K562 (cell line): ENCODE results near the gene VGLL4. TPM values are rescaled to one million over a fixed set of nuclear protein-coding genes. Genes with fewer than 3 reads are reported as not detected.

Source experiments
- ATAC-seq: fragments of 200-7000 bp; cut with Tn5 transposase; 3 replicates; pipeline ENCODE4 v1.9.1; 2020; ENCODE audit warnings: moderate library complexity
- BruUV-seq: library from RNA; stranded (reverse); fragments of 400-500 nt; replicated peaks from 2 replicates; lab custom pipeline; 2021; lab: Mats Ljungman, UMichigan
- CTCF ChIA-PET: fragments of 300-600 bp; formaldehyde crosslinking; extraction: SDS; loops from one replicate; lab custom pipeline; 2021; ENCODE audit warnings: low intra/inter-chr PET ratio; lab: Yijun Ruan, JAX
- POLR2A ChIA-PET: fragments of 300-600, 350-650 bp; sonication (Branson Sonifier 250); formaldehyde crosslinking; extraction: SDS; loops from one replicate; lab custom pipeline; 2021; ENCODE audit warnings: antibody characterized with exemption, inconsistent platforms; lab: Yijun Ruan, JAX
- DNase-seq, 4 experiments: peaks; one replicate each; pipeline versions ENCODE4 v3.0.0 to v3.0.0-alpha.2; 2011 to 2018; ENCODE audit warnings: low spot score in 3 of 4, mixed read lengths in 3 of 4; ENCODE audit errors: extremely low read depth in 1 of 4
- FAIRE-seq: peaks from 2 replicates; lab custom pipeline; 2011; peaks lifted over from hg19 to GRCh38; lab: Jason Lieb, UNC
- H2AFZ ChIP-seq: 2 replicates; pipeline ENCODE4 v1.6.0; 2011; ENCODE audit warnings: low read depth, low read length, control low read depth, inconsistent platforms
- H3K27ac ChIP-seq: fragments of 200-600 bp; 3 replicates; pipeline ENCODE4 v1.8.0; 2011; ENCODE audit warnings: low read depth, mild to moderate bottlenecking, control low read depth, inconsistent platforms, low read length, moderate library complexity, mixed read lengths; ENCODE audit errors: extremely low read depth
- H3K27me3 ChIP-seq, 2 experiments: fragments of 300-600 bp in 1 of 2; 2 replicates in 1 of 2; 3 replicates in 1 of 2; pipeline versions ENCODE4 v1.6.0 to v1.8.0; 2011; ENCODE audit warnings: inconsistent platforms in 2 of 2, low read length in 2 of 2, mild to moderate bottlenecking in 1 of 2, mixed read lengths in 1 of 2, moderate library complexity in 1 of 2; ENCODE audit not compliant: control insufficient read depth in 2 of 2, insufficient read depth in 2 of 2
- H3K36me3 ChIP-seq: fragments of 300-600 bp; 3 replicates; pipeline ENCODE4 v1.8.0; 2011; ENCODE audit warnings: mild to moderate bottlenecking, low read length, inconsistent platforms; ENCODE audit not compliant: control insufficient read depth, insufficient read depth
- H3K4me1 ChIP-seq, 2 experiments: fragments of 200-600 bp in 1 of 2; replicated peaks in 1 of 2; 2 replicates in 1 of 2; 3 replicates in 1 of 2; pipeline versions ENCODE4 v1.5.1 to v1.8.0; 2011; ENCODE audit warnings: inconsistent platforms in 2 of 2, low read length in 2 of 2, mild to moderate bottlenecking in 1 of 2, mixed read lengths in 1 of 2, moderate library complexity in 1 of 2; ENCODE audit not compliant: control insufficient read depth in 2 of 2, insufficient read depth in 2 of 2
- H3K4me2 ChIP-seq: 2 replicates; pipeline ENCODE4 v1.6.1; 2011; ENCODE audit warnings: low read length, control low read depth, inconsistent platforms, mixed read lengths; ENCODE audit not compliant: insufficient read depth
- H3K4me3 ChIP-seq: fragments of 200-600 bp; sonication (generic), shearing (Covaris generic); 2 replicates; pipeline ENCODE4 v1.5.1; 2016; ENCODE audit warnings: control low read depth, inconsistent platforms
- H3K79me2 ChIP-seq: fragments of 200-600 bp; 3 replicates; pipeline ENCODE4 v1.8.0; 2011; ENCODE audit warnings: low read length, inconsistent platforms; ENCODE audit not compliant: control insufficient read depth, insufficient read depth
- H3K9ac ChIP-seq, 2 experiments: 2 replicates each; pipeline versions ENCODE4 v1.6.0 to v1.6.1; 2011; ENCODE audit warnings: low read depth in 2 of 2, low read length in 2 of 2, control low read depth in 1 of 2, inconsistent platforms in 1 of 2, mild to moderate bottlenecking in 1 of 2, mixed read lengths in 1 of 2; ENCODE audit not compliant: insufficient read depth in 1 of 2
- H3K9me1 ChIP-seq: one replicate; pipeline ENCODE4 v1.6.0; 2011; ENCODE audit warnings: inconsistent platforms, mild to moderate bottlenecking, low read length, moderate library complexity; ENCODE audit not compliant: control insufficient read depth, insufficient read depth
- H3K9me3 ChIP-seq: replicated peaks from 2 replicates; pipeline ENCODE4 v1.5.1; 2011; ENCODE audit warnings: low read depth, low read length, inconsistent platforms; ENCODE audit not compliant: control insufficient read depth, insufficient read depth
- H4K20me1 ChIP-seq: replicated peaks from 2 replicates; pipeline ENCODE4 v1.6.1; 2011; ENCODE audit warnings: low read length, inconsistent platforms, mixed read lengths; ENCODE audit not compliant: control insufficient read depth, insufficient read depth
- CAMTA2 ChIP-seq: fragments of 250-450 bp; sonication (Bioruptor Pico); conservative IDR thresholded peaks from 2 replicates; pipeline ENCODE4 v1.5.1; 2022
- CEBPG ChIP-seq, 3 experiments: fragments of 200-800 bp in 1 of 3; sonication (Bioruptor generic) in 1 of 3; sonication (generic) in 1 of 3; formaldehyde crosslinking in 1 of 3; IDR thresholded peaks in 2 of 3; conservative IDR thresholded peaks in 1 of 3; 2 replicates each; pipeline versions ENCODE4 v1.6.1 to v1.8.0; 2016 to 2022; ENCODE audit warnings: missing compliant biosample characterization in 2 of 3, missing genetic modification characterization in 2 of 3, mild to moderate bottlenecking in 1 of 3, missing genetic modification reagents in 1 of 3
- CREB3L1 ChIP-seq: fragments of 450-650 bp; IDR thresholded peaks from 2 replicates; pipeline ENCODE4 v1.6.1; 2014; ENCODE audit warnings: low read depth, mild to moderate bottlenecking, moderate library complexity, borderline replicate concordance
- E2F4 ChIP-seq: sonication (generic); formaldehyde crosslinking; IDR thresholded peaks from 2 replicates; pipeline ENCODE4 v1.8.0; 2022; ENCODE audit warnings: mild to moderate bottlenecking, low read depth, missing genetic modification reagents
- E2F6 ChIP-seq, 2 experiments: IDR thresholded peaks; 2 replicates each; pipeline ENCODE4 v1.6.1; 2011; ENCODE audit warnings: borderline replicate concordance in 1 of 2, control low read depth in 1 of 2, low read depth in 1 of 2, low read length in 1 of 2, mild to moderate bottlenecking in 1 of 2, mixed read lengths in 1 of 2, moderate library complexity in 1 of 2; ENCODE audit not compliant: insufficient read depth in 1 of 2, insufficient read length in 1 of 2, poor library complexity in 1 of 2, severe bottlenecking in 1 of 2; ENCODE audit errors: extremely low read depth in 1 of 2
- GATA2 ChIP-seq: sonication (generic); formaldehyde crosslinking; IDR thresholded peaks from 2 replicates; pipeline ENCODE4 v1.4.0; 2020; ENCODE audit warnings: mild to moderate bottlenecking, missing genetic modification reagents
- NR2F6 ChIP-seq: fragments of 450-650 bp; formaldehyde crosslinking; IDR thresholded peaks from 2 replicates; pipeline ENCODE4 v1.4.0; 2020; ENCODE audit warnings: mild to moderate bottlenecking
- ZFP36 ChIP-seq: fragments of 150-350 bp; IDR thresholded peaks from 2 replicates; pipeline ENCODE4 v1.6.1; 2018; ENCODE audit warnings: low read length, low read depth; ENCODE audit not compliant: partially characterized antibody
- ZNF586 ChIP-seq: fragments of 450-650 bp; formaldehyde crosslinking; conservative IDR thresholded peaks from 2 replicates; pipeline ENCODE4 v1.4.0; 2020; ENCODE audit warnings: mild to moderate bottlenecking, moderate library complexity
- WGBS: fragments of 100-300 bp; shearing (Covaris generic); methylation state at CpG from one replicate; pipeline ENCODE4 v1.1.6; 2016; ENCODE audit warnings: low coverage, mixed read lengths; ENCODE audit not compliant: insufficient coverage; ENCODE audit errors: missing lambda C conversion rate; 5-methylcytosine and 5-hydroxymethylcytosine counted together
- in situ Hi-C: fragments of 300-500 bp; cut with MboI; formaldehyde crosslinking; loops from 4 replicates; pipeline ENCODE4 v1.15.0; 2018; ENCODE audit warnings: inconsistent platforms, mixed read lengths
- intact Hi-C: fragments of 100-400 bp; cut with micrococcal nuclease; formaldehyde crosslinking; loops from 2 replicates; pipeline ENCODE4 v1.14.2; 2022
- polyA plus RNA-seq, 8 experiments: library from polyadenylated mRNA; depleted of rRNA in 4 of 8; stranded (reverse) in 5 of 8; unstranded in 3 of 8; fragments of >200 nt; fragmentation: Nextera tagmentation in 2 of 8; fragmentation: Illumina TruSeq in 1 of 8; extraction: Ambion mirVana in 2 of 8; extraction: Trizol in 1 of 8; gene quantifications; 2 replicates each; pipeline versions ENCODE4 v1.2.1 to v1.2.3, GENCODE V29; 2011 to 2014; ENCODE audit warnings: inconsistent platforms in 1 of 8, missing spikeins in 1 of 8
- total RNA-seq, 7 experiments: library from RNA; depleted of rRNA in 6 of 7; stranded (reverse); fragments of >200 nt in 6 of 7; fragmentation: Illumina TruSeq in 2 of 7; extraction: Trizol in 2 of 7; gene quantifications; 2 replicates each; pipeline versions ENCODE4 v1.2.1 to v1.2.3, GENCODE V29; 2011 to 2021; ENCODE audit warnings: low replicate concordance in 1 of 7

The VGLL4 gene
- total and polyA plus RNA-seq, 9 of the 15 experiments (the other 6 are each of a cell fraction or from before 2014, with no cell fraction given) = 0.27 to 10.9 (median 8.6) TPM

DNA sequence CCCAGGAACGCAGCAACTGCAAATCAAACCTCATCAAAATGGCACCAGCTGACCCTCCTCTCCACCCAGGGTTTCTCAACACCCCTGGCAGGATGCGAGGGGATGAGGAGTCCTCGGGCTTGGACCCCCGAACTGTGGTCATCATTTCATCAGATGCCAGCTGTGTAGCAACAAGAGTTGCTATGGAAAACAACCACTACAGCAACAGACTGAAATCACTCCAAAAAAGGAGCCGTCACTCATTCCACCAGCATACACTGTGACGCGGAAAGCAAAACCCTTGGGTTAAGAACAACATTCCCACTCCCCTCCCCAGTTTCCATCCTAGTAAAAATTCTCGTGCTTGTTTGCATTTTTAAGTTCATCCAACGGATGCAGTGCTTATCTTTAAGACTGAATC is 40.1 kb downstream of the VGLL4 start (continued):
- TF ChIP-seq E2F4 (CRISPR knock-in tag) (no peak), CEBPG (CRISPR knock-in tag; IDR thresholded peaks at IDR 0.05) (peak; percentile 50; the same call in 1 of the 2 replicates), CEBPG (tag; conservative IDR thresholded peaks at IDR 0.05 in 1 of 2, IDR thresholded peaks at IDR 0.05 in 1 of 2) (no peak), NR2F6 (no peak), CAMTA2 (no peak), ZFP36 (no peak)

DNA sequence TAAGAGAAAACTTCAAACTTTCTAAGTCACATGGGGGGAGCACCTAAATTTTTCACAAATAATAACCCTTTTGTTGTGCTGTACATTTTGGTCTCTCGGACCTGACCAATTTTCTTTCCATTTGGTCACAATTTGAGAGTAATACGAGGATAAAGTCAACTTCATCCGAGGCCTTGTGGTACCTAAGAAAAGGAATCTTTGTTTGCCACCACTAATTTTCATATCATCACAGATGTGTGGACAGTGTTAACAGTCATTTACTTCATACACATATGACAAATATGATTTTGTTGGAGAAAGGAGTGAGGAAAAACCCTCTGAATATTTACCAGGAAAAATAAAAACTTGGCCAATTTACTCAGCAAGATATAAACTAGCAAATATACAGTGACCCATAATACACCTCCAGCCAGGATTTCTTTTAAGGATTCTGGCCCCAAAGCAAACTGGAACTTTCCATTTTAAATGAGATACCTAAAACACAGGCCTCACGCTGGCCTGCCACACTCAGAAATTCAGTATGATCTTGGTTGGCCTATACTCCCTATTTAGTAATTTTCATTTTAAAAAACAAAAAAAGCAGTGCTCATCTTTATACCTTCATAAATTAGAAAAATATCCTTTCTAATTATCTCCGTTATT is 40.7 kb downstream of the VGLL4 start:
- FAIRE-seq = no peak
- Histone ChIP-seq H3K4me3 (no peak overlapping the region), H3K27me3 (no peaks in the 10 kb centered on the region), H3K79me2 (peaks cover 13% of the 10 kb centered on the region), H3K9me1 (no peaks in the 10 kb centered on the region), H3K36me3 (peaks cover 5% of the 10 kb centered on the region; the same call in 2 of the 3 replicates)
- WGBS = 64% methylated on average over 5 of the region's 5 CpGs
- in situ Hi-C loops = no loop called here
- ChIA-PET POLR2A (interaction anchor here (0.7 kb wide), 1 partner anchor 102 kb away, joined by 4 read pairs; no protein-coding TSS in a partner anchor), CTCF (no interaction called here)
- no TSS peak for BruUV-seq
- no peak for DNase-seq
- intact Hi-C loops = no loop called here
- no peak for TF ChIP-seq ZNF586 (CRISPR knock-in tag)
- TF ChIP-seq GATA2 (CRISPR knock-in tag) = no peak
- no peak for TF ChIP-seq E2F6 (IDR thresholded peaks at IDR 0.05; ENCODE audit: borderline replicate concordance in 1 of 2, extremely low read depth in 1 of 2, insufficient read depth in 1 of 2, insufficient read length in 1 of 2, low read depth in 1 of 2, low read length in 1 of 2, poor library complexity in 1 of 2, severe bottlenecking in 1 of 2)
- TF ChIP-seq CREB3L1 = no peak
- TF ChIP-seq, all 486 proteins: peak for 0
- ATAC-seq = no peak
- H3K4me2 ChIP-seq = no peak overlapping the region
- H3K4me1 ChIP-seq = peaks cover 8 to 13% of the 10 kb centered on the region in 2 experiments; a peak in 4 of 5 replicates
- no peaks in the 10 kb centered on the region for H3K9me3 ChIP-seq
- H3K9ac ChIP-seq = no peak overlapping the region
- H4K20me1 ChIP-seq = no peaks in the 10 kb centered on the region
- no peak overlapping the region for H3K27ac ChIP-seq
- H2AFZ ChIP-seq = no peak overlapping the region
